ENCODE measurements around the gene WNT9B.

WNT9B gene

DNA sequence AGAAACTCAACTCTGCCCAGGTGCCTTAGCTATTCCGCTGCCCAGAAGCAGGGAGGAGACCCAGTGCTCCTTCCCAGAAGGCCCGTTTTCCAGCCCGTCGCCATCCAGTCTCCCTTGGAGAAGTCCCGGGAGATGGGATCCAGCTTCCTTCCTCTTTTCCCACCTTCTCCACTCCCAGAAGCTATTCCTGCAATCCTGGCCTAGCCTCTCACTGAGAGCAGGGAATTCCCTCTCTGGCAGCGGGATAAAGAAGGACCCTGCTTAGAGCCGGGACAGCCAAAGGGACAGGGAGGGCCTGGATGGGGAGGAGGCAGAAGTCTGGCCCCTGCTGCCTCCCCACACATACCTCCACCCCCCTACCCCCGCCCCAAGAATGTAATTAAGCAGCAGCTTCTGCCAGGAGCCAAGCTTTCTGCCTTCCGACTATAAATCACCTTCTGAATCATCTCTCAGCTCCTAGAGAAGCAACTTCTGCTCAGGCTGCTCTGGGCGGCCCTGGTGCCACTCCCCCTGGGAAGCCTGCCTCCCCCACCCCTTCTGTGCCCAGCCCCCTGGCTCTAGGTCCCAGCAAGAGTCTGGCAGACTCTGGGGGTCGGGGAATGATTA is 39.3 kb upstream of the WNT9B start:
- in situ Hi-C loops (cut with HindIII; ENCODE audit: low pct_ligation_motif_present, low sequenced_read_pairs): no loop called here
- no peaks in the 10 kb centered on the region for H3K36me3 ChIP-seq (replicated peaks)
- no peak for DNase-seq
- peaks cover 25% of the 10 kb centered on the region for H3K27me3 ChIP-seq (replicated peaks)
- no peak overlapping the region for H3K27ac ChIP-seq
- no peak overlapping the region for H3K4me3 ChIP-seq (ENCODE audit: low read depth, low read length)
- TF ChIP-seq, protein P1, sequence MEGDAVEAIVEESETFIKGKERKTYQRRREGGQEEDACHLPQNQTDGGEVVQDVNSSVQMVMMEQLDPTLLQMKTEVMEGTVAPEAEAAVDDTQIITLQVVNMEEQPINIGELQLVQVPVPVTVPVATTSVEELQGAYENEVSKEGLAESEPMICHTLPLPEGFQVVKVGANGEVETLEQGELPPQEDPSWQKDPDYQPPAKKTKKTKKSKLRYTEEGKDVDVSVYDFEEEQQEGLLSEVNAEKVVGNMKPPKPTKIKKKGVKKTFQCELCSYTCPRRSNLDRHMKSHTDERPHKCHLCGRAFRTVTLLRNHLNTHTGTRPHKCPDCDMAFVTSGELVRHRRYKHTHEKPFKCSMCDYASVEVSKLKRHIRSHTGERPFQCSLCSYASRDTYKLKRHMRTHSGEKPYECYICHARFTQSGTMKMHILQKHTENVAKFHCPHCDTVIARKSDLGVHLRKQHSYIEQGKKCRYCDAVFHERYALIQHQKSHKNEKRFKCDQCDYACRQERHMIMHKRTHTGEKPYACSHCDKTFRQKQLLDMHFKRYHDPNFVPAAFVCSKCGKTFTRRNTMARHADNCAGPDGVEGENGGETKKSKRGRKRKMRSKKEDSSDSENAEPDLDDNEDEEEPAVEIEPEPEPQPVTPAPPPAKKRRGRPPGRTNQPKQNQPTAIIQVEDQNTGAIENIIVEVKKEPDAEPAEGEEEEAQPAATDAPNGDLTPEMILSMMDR (IDR thresholded peaks at IDR 0.05; ENCODE audit: low read depth, low read length, missing control alignments): no peak

DNA sequence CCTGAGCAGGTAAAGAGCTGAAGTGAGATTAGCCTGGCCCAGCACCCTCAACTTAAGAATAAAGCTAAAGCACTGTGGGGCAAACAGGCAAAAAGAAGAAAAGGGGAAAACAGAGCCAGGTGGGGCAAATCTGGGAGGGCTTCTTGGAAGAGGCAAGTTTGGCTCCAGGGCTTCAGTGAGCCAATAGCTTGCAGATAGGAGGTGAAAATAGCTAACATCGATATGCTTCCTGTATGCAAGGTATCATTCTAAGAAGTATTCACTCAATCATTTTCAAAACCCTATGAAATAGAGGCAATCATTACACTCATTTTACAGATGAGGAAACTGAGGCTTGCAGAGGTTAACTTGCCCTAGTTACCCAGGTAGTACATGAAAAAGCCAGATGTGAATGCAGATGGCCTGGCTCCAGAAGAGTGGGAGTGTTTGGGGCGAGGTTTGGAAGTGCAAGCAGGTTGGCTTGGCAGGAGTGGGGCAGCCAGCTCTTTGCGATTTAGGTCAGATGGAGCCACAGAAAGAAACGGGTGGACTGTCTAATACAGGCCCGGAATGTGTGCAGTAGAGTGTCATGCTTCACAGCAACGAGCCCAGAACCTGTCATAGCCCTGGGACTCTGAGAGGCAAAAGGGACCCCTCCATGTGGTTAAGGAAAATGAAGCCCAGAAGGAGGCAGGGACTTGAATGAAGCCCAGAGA is 38.6 kb upstream of the WNT9B start:
- DNase-seq: no peak
- TF ChIP-seq, protein P1 (IDR thresholded peaks at IDR 0.05; ENCODE audit: low read depth, low read length, missing control alignments): no peak
- peaks cover 29% of the 10 kb centered on the region for H3K27me3 ChIP-seq (replicated peaks)
- no peak overlapping the region for H3K27ac ChIP-seq
- H3K36me3 ChIP-seq (replicated peaks): no peaks in the 10 kb centered on the region
- no peak overlapping the region for H3K4me3 ChIP-seq (ENCODE audit: low read depth, low read length)
- in situ Hi-C loops (cut with HindIII; ENCODE audit: low pct_ligation_motif_present, low sequenced_read_pairs): no loop called here

DNA sequence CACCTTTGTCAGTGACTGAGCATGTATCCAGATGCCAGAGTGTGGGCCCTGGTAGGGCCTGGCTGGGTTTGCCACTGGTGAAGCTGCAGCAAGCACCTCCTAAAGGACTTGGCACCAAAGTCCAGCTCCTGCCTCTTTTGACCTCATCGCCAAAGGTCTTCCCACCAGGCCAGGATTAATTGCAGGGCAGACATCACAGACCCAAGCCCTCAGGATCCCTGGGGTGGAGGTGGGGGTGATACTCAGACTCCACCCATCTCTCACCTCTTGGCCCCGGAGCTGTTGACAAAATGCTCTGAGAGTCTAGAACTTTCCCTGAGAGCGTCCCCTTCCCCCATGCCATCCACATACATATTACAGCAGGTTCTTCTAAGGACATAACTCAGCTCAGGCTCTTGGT is 37.5 kb upstream of the WNT9B start:
- H3K36me3 ChIP-seq (replicated peaks): no peaks in the 10 kb centered on the region
- no peak for DNase-seq
- TF ChIP-seq, protein P1 (IDR thresholded peaks at IDR 0.05; ENCODE audit: low read depth, low read length, missing control alignments): no peak
- in situ Hi-C loops (cut with HindIII; ENCODE audit: low pct_ligation_motif_present, low sequenced_read_pairs): no loop called here
- no peak overlapping the region for H3K4me3 ChIP-seq (ENCODE audit: low read depth, low read length)
- H3K27ac ChIP-seq: no peak overlapping the region
- H3K27me3 ChIP-seq (replicated peaks): peaks cover 38% of the 10 kb centered on the region

DNA sequence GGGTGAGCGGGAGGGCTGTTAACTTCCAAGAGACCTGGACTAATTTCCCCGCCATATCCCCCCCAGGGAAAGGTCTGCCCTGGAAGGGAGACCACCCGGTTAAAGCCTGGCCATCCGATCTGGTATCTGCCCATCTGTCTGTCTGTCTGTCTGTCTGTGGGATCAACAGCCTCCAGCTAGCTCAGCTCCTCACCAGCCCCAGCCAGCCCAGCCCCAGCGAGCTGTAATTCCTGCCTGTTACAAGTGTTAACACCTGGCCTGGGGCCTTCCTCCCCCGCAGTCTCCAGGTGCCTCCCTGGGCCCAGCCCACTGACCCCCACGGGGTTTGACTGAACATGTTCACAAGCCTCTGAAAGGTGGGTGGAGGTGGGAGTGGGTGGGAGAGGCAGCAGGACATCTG is 36.9 kb upstream of the WNT9B start:
- Histone ChIP-seq H3K27me3 (replicated peaks) (peaks cover 44% of the 10 kb centered on the region), H3K4me3 (ENCODE audit: low read depth, low read length) (no peak overlapping the region), H3K36me3 (replicated peaks) (no peaks in the 10 kb centered on the region), H3K27ac (no peak overlapping the region)
- no peak for DNase-seq
- in situ Hi-C loops (cut with HindIII; ENCODE audit: low pct_ligation_motif_present, low sequenced_read_pairs): no loop called here
- TF ChIP-seq, protein P1 (IDR thresholded peaks at IDR 0.05; ENCODE audit: low read depth, low read length, missing control alignments): no peak

DNA sequence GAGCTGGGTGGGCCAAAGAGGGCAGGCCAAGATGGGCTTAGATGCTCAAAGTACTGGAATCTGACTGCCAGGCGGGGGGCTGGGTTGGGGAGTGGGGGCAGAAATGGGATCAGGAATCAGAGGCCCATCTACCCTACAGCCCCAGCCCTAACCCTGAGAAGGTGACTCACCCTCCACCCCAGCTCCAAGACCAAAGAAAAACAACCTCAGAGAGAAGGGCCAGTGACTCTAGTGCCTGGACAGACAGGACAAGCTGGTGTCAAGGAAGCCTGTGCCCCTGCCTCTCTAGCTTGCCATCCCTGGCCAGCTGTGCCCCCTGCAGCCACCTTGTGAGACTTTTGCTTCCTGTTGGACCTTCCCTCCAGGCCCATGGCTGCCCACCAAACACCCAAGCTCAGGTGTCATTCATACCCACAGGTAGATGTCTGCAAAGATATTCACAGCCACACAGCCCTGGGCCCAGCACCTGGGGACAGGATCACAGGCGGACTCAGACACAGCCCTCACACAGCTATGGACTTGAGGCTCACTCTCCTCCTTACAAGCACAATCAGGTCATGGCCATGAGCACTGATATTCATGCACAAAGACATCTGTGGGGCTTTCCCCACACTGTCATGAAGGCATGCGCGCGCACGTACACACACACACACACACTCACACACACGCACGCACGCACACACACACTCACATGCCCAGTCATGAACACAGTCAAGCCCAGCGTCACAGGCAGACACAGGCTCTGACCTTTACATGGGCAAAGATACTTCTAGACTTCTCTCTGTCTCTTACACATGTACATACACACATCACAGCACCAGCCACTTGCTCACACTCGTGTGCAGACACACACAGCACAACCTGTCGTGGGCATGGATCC is 35.7 kb upstream of the WNT9B start:
- no peak overlapping the region for H3K4me3 ChIP-seq (ENCODE audit: low read depth, low read length)
- in situ Hi-C loops (cut with HindIII; ENCODE audit: low pct_ligation_motif_present, low sequenced_read_pairs): no loop called here
- H3K27ac ChIP-seq: no peak overlapping the region
- no peak for DNase-seq
- TF ChIP-seq, protein P1 (IDR thresholded peaks at IDR 0.05; ENCODE audit: low read depth, low read length, missing control alignments): no peak
- no peaks in the 10 kb centered on the region for H3K36me3 ChIP-seq (replicated peaks)
- peaks cover 56% of the 10 kb centered on the region for H3K27me3 ChIP-seq (replicated peaks)
